Measurements from ENCODE around the gene TPD52L2. TPM values are rescaled to one million over a fixed set of nuclear protein-coding genes. Genes with fewer than 3 reads are reported as not detected.

Gene TPD52L2
- total RNA-seq, 1 experiment from 2014 or later, result 76.4 TPM

DNA sequence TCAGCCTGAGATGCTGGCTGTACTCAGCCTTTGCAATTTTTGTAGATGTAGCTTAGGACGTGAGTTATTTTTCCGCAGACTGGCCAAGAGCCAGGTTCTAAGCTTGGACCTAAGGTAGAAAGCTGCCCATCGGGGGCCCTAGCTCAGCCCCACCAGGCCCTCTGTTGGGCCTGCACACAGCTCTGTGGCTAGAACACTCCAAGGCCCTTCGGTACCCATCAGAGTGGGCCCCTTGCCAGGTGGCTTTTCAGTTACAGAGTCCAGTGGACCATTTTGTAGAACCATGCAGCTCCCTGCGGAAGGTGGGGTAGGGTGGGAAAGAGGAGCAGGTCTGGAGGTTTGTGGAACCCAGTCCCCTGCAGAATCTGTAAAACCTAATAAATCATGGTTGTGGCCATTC is 68.6 kb downstream of the TPD52L2 start:
- DNase-seq (ENCODE audit: low read depth, low spot score), result no peak
- in situ Hi-C loops (cut with HindIII; ENCODE audit: low pct_unique_long_range_greater_than_20kb, low sequenced_read_pairs), result no loop called here

- no peak for DNase-seq (ENCODE audit: low read depth, low spot score)
- in situ Hi-C loops (cut with HindIII; ENCODE audit: low pct_unique_long_range_greater_than_20kb, low sequenced_read_pairs), result no loop called here
These were observed 69.4 kb downstream of the TPD52L2 start for GRCh38 chr20:63934271-63935068.

DNA sequence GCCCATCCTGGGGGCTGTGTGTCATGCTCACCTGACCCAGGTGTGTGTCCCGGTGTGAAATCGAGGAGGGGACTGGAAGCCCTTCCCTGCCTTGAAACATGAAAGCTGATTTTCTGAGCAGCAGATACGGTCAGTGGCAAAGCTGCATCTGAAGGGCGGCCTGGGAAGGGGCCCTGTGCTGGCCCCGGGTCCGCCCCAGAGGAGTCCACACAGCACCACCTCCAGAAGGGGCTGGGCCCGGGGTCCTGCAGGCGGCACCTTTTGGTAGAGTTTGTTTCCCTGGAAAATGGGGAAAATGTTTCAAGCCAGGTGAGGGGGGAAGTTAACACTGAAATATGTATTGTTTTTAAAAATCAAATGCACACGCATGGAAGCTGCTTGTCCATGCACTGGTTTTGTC is 70.4 kb downstream of the TPD52L2 start:
- in situ Hi-C loops (cut with HindIII; ENCODE audit: low pct_unique_long_range_greater_than_20kb, low sequenced_read_pairs), result no loop called here
- no peak for DNase-seq (ENCODE audit: low read depth, low spot score)

DNA sequence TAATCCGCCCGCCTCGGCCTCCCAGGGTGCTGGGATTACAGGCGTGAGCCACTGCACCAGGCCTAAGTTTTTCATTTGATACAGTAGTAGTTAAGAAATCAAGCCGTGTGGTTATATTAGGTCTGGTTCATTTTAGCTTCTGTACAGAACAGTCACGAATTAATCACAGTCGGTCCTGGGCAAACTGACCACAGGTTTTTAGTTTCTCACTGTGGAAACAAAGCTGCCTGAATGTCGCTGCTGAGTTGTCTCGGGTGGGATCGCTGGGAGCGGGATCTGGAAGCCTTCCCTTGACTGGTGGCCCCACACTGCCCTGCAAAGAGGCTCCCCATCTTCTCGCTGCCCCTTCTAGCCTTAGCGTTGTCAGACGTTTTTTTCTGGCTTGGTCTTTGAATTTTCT is 72.5 kb downstream of the TPD52L2 start:
- DNase-seq (ENCODE audit: low read depth, low spot score), result no peak
- in situ Hi-C loops (cut with HindIII; ENCODE audit: low pct_unique_long_range_greater_than_20kb, low sequenced_read_pairs), result no loop called here

- in situ Hi-C loops (cut with HindIII; ENCODE audit: low pct_unique_long_range_greater_than_20kb, low sequenced_read_pairs), result no loop called here
These were observed 74.2 kb downstream of the TPD52L2 start for GRCh38 chr20:63939061-63939935.

GRCh38 chr20:63940071-63940471 is 75.0 kb downstream of the TPD52L2 start:
- in situ Hi-C loops (cut with HindIII; ENCODE audit: low pct_unique_long_range_greater_than_20kb, low sequenced_read_pairs), result no loop called here

More at GRCh38 chr20:63939061-63939935, 74.2 kb downstream of the TPD52L2 start:
- no peak for DNase-seq (ENCODE audit: low read depth, low spot score)

DNA sequence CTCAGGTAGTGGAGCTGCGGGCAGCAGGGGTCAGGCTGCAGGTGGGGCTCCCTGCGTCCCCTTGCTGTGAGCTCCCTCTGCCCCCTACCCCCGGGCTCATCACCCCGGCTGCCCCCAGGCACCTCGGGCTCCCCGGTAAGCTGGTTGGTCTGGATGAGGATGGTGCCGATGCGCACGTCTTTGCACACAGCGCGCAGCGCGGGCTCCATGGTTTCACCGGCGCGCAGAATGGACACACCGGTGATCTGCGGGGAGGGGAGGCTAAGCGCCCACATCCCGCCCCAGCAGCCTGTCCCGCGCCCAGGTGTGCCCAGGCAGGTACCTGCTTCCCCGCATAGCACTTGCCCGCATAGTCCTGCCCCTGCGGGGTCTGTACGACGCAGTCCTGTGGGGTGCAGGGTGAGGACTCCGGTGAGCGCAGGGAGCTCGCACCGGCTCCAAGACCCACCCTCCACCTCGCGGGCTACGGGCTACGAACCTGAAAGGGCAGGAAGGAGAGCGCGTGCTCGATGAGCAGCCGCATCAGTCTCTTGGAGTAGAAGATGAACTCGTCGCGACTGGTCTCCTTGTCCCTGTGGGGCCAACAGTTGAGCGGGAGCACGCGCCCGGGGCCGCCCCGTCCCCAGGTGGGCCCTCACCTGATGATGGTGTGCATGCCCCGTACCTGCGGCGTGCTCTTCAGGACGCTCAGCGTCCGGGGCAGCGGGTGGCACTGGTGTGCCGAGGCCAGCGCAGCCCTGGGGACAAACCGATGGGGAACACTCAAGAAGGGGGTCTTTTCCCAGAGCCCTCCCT is 75.6 kb downstream of the TPD52L2 start:
- DNase-seq (ENCODE audit: low read depth, low spot score), result no peak
- in situ Hi-C loops (cut with HindIII; ENCODE audit: low pct_unique_long_range_greater_than_20kb, low sequenced_read_pairs), result no loop called here

More at GRCh38 chr20:63940071-63940471, 75.0 kb downstream of the TPD52L2 start:
- DNase-seq (ENCODE audit: low read depth, low spot score), result no peak

Small RNAs within 50 kb of the gene (small RNA-seq; reads per million reads assigned to genes)
- gene MIR941-2, result 0 reads per million in 2 experiments
- 0 reads per million in 2 experiments for gene MIR941-4
- gene MIR941-5, result 0 reads per million in 2 experiments
- gene RNU1-134P, result 0.06 to 1.1 reads per million in 2 experiments

Other genes with a start within 250 kb of the TPD52L2 start
- gene GMEB2, start 238.2 kb upstream of the TPD52L2 start, total RNA-seq (2014; rRNA removed; shearing (Covaris generic)), result 8.5 and 10.5 TPM in 2 replicates
- 34.2 TPM in 2 replicates for gene STMN3, start 211.8 kb upstream of the TPD52L2 start, total RNA-seq (2014; rRNA removed; shearing (Covaris generic))
- 8.4 and 12.5 TPM in 2 replicates for gene RTEL1, start 207.0 kb upstream of the TPD52L2 start, total RNA-seq (2014; rRNA removed; shearing (Covaris generic))
- 1.5 and 1.6 TPM in 2 replicates for gene TNFRSF6B, start 168.6 kb upstream of the TPD52L2 start, total RNA-seq (2014; rRNA removed; shearing (Covaris generic))
- gene ARFRP1, start 157.3 kb upstream of the TPD52L2 start, total RNA-seq (2014; rRNA removed; shearing (Covaris generic)), result 18.9 and 25.5 TPM in 2 replicates
- 23.4 and 24.4 TPM in 2 replicates for gene ZGPAT, start 157.2 kb upstream of the TPD52L2 start, total RNA-seq (2014; rRNA removed; shearing (Covaris generic))
- gene LIME1, start 128.6 kb upstream of the TPD52L2 start, total RNA-seq (2014; rRNA removed; shearing (Covaris generic)), result 2.1 and 3.3 TPM in 2 replicates
- gene SLC2A4RG, start 125.5 kb upstream of the TPD52L2 start, total RNA-seq (2014; rRNA removed; shearing (Covaris generic)), result 11.3 and 11.4 TPM in 2 replicates
- gene ZBTB46, start 34.0 kb upstream of the TPD52L2 start, total RNA-seq (2014; rRNA removed; shearing (Covaris generic)), result 1.0 and 1.6 TPM in 2 replicates
- not detected in 2 replicates for gene ABHD16B, start 3.8 kb upstream of the TPD52L2 start, total RNA-seq (2014; rRNA removed; shearing (Covaris generic))
- gene DNAJC5, start 29.9 kb downstream of the TPD52L2 start, total RNA-seq (2014; rRNA removed; shearing (Covaris generic)), result 52.7 and 58.1 TPM in 2 replicates
- gene UCKL1, start 91.1 kb downstream of the TPD52L2 start, total RNA-seq (2014; rRNA removed; shearing (Covaris generic)), result 21.5 and 23.2 TPM in 2 replicates
- 8.5 and 8.9 TPM in 2 replicates for gene ZNF512B, start 104.7 kb downstream of the TPD52L2 start, total RNA-seq (2014; rRNA removed; shearing (Covaris generic))
- not detected in 2 replicates for gene SAMD10, start 114.4 kb downstream of the TPD52L2 start, total RNA-seq (2014; rRNA removed; shearing (Covaris generic))
- gene PRPF6, start 115.9 kb downstream of the TPD52L2 start, total RNA-seq (2014; rRNA removed; shearing (Covaris generic)), result 63.7 and 71.3 TPM in 2 replicates
- 0.37 and 0.59 TPM in 2 replicates for gene C20orf204, start 170.9 kb downstream of the TPD52L2 start, total RNA-seq (2014; rRNA removed; shearing (Covaris generic))
- gene SOX18, start 184.4 kb downstream of the TPD52L2 start, total RNA-seq (2014; rRNA removed; shearing (Covaris generic)), result 0.37 TPM in 1 of 2 replicates, not detected in the other
- 6.8 and 9.8 TPM in 2 replicates for gene TCEA2, start 197.9 kb downstream of the TPD52L2 start, total RNA-seq (2014; rRNA removed; shearing (Covaris generic))
- gene RGS19, start 214.2 kb downstream of the TPD52L2 start, total RNA-seq (2014; rRNA removed; shearing (Covaris generic)), result 28.7 and 31.4 TPM in 2 replicates
- gene OPRL1, start 214.8 kb downstream of the TPD52L2 start, total RNA-seq (2014; rRNA removed; shearing (Covaris generic)), result 2.1 and 3.2 TPM in 2 replicates
- gene LKAAEAR1, start 219.1 kb downstream of the TPD52L2 start, total RNA-seq (2014; rRNA removed; shearing (Covaris generic)), result 1.1 TPM in 1 of 2 replicates, not detected in the other
- gene NPBWR2, start 242.3 kb downstream of the TPD52L2 start, total RNA-seq (2014; rRNA removed; shearing (Covaris generic)), result not detected in 2 replicates